NCI-H2227 (cell line): ENCODE results near the gene CHST1.

Experiments
- DNase-seq: peaks from one replicate; lab custom pipeline; 2025; ENCODE audit not compliant: unreplicated experiment; lab: John Stamatoyannopoulos, UW

CHST1 gene

GRCh38 chr11:45674481-45675190, 9.2 kb upstream of the CHST1 start:
- no peak for DNase-seq

- no peak for DNase-seq
Observed at GRCh38 chr11:45673441-45673840, 8.0 kb upstream of the CHST1 start.

- DNase-seq, result no peak
Observed at GRCh38 chr11:45672593-45672992, 7.2 kb upstream of the CHST1 start.

GRCh38 chr11:45671246-45672171, 6.1 kb upstream of the CHST1 start:
- no peak for DNase-seq

- no peak for DNase-seq
Observed at GRCh38 chr11:45670386-45671135, 5.1 kb upstream of the CHST1 start.

GRCh38 chr11:45669956-45670355, 4.5 kb upstream of the CHST1 start:
- DNase-seq, result no peak

GRCh38 chr11:45669146-45669545, 3.7 kb upstream of the CHST1 start:
- DNase-seq, result no peak

GRCh38 chr11:45667929-45668680, 2.7 kb upstream of the CHST1 start:
- DNase-seq, result no peak

- DNase-seq, result no peak
Observed at GRCh38 chr11:45666648-45667642, 1.5 kb upstream of the CHST1 start.

- no peak for DNase-seq
Observed at GRCh38 chr11:45665933-45666647, 668 bp upstream of the CHST1 start.

GRCh38 chr11:45664376-45665205, 831 bp downstream of the CHST1 start:
- DNase-seq, result peak; percentile 42

- no peak for DNase-seq
Observed at GRCh38 chr11:45663486-45664375, 1.7 kb downstream of the CHST1 start.

- DNase-seq, result peak; percentile 83
Observed at GRCh38 chr11:45662665-45663485, 2.5 kb downstream of the CHST1 start.

- peak; percentile 30 for DNase-seq
Observed at GRCh38 chr11:45662096-45662664, 3.2 kb downstream of the CHST1 start.

GRCh38 chr11:45661439-45662055, 3.9 kb downstream of the CHST1 start:
- no peak for DNase-seq
